GM03348 (cell line): ENCODE data around the gene ASIC2.
"Not testable (repeated sequence)": the region's sequence is repeated elsewhere in the genome, so short reads cannot be mapped to it uniquely, and the experiment has no call there.

Source experiments
- DNase-seq: peaks from one replicate; pipeline ENCODE4 v3.0.0; 2012; ENCODE audit warnings: low spot score

Gene ASIC2

GRCh38 chr17:33019161-33019890 lies 273.8 kb downstream of the ASIC2 start:
- DNase-seq, result no peak

- no peak for DNase-seq
These were observed 275.7 kb downstream of the ASIC2 start for GRCh38 chr17:33017366-33017765.

DNA sequence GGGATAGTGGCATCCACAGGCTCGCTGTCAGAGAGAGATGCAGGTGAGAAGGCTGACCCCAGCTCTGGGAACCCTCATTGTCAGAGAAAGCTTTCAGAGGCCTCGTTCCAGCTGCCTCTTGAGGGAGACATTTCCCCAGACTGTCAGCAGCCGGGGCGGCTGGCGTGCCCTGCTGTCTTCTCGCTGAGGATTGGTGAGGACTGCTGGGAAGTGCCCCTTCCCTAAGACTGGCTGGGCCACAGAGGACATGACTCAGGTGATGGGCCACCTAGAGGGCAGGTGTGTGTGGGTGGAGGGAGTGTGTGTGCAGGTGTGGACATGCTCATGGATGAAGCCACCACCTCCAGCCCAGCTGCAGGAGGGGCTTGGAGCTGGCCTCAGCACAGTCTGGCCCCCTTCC lies 276.2 kb downstream of the ASIC2 start:
- no peak for DNase-seq

DNA sequence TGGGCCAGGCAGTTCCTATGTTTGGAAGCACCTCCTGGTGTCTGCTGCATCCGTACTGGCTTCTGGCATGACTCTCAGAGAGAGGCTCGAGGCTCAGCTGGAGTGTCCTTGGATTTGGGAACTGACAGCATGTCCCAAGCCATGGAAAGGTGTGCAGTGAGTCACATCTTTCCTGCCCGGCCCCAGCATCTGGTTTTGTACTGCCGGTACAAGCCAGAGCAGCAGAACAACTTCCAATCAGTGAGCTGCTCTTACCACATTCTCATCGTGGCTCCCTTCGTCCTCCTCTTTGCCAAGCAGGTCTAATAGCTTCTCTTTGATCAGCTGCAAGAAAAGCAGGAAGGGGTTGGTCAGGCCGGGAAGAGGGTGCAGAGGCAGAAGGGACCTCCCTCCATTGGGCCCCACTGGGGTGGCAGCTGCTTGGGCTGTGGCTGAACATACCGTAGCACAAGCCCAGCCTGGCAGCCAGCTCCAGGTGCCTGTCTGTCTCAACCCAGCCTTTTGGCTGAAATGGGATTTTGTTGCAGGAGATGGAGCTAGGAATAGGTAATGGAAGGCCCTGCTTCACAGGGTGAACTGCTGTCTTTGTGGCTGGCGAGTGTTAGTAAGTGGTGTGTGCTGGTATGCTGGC lies 277.3 kb downstream of the ASIC2 start:
- no peak for DNase-seq

- DNase-seq, result no peak
These were observed 278.3 kb downstream of the ASIC2 start for GRCh38 chr17:33014751-33015150.

DNA sequence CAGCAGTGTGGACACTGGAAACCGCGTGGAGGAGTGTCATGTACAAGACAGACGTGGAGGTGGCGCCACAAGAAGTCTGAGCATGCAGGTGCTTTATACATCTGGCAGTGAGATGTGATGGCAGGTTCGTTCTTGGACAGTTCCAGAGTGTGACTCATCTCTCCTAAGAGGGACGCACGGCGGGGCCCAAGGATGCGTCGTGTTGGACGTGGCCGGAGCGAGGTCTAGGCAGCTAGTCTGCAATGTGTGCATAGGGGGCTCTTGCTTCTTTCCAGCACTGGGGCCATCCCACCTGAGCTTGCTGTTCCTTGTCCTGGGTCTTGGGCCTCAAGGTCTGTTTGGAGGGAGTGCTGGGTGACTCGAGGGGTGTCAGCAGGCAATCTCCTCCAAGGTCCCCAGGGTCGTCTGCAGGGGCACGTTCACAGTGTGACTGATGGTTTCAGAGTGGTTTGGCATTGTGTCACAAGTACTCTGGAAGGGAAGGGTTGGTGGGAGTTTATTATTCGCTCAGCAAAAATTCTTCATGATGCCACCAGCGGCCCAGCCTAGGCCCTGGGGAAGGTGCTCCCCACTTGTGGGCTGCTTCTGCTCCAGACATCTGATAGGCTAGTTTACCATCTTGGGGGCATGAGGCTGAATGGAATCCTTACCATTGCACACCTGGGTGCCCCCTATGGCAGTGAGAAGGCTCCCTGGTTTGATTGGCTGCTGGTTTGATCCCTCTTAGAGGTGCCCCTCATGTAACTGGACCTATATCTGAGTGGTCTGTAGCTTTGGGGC lies 279.3 kb downstream of the ASIC2 start:
- DNase-seq, result no peak

DNA sequence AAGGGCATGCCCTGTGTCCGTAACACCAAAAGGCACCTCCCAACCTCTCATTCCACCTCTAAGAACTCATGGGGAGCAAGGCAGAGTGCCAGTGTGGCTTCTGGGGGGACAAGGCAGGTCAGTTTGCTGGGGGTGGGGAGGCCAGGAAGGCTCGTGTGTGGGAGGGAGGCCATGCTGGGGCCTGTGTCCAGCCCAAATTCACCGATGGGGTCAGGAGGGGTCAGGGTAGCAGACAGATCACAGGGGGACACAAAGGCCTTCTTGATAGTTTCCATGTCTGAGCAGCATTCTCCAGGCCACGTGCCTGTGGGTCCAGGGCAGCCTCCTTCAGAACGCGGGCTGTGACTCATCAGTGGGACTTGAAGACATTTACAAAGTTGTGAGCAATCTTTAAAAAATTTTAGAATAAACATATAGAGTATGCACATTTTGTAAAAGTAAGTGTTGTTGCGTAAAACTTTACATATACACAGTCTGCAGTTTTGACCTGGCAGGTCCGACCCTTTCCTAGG lies 280.5 kb downstream of the ASIC2 start:
- DNase-seq, result peak; percentile 89

DNA sequence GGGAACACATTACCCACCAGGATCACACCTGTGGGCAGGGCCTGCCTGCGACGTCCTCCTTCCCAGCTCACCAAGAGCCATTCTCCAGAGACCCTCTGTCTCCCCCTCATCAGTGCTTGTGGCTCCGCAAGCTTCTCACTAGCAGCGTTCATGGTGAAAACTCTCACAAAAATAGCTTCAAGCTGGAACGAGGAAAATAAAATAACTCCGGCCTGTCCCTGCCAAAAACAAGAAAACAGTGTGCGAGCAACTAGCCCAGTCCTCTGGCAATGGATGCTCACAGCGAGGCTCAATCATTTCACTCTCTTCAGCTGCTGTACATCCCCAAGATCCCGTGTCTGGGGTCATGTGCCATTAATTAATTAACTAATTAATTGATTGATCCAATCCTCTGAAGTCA lies 283.5 kb downstream of the ASIC2 start:
- DNase-seq, result no peak

GRCh38 chr17:33007186-33007585 lies 285.9 kb downstream of the ASIC2 start:
- DNase-seq, result no peak

DNA sequence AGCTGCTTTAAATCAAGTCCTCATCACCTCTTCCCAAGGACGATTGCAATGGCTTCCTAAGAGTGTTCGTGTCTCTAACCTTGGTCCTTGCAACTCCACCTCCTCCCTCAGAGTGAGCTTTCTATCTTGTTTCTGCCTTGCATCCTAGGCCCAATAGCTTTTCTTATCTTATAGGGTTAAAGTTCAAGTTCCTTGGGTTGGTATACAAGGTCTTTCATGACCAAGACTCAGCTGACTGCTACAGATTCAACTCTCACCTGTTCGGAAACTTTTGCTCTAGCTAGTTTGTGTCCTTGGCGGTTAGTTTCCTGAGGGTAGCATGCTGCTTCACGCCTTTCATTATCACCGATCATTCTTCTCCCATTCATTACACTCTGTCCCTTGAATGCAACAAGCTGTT lies 290.8 kb downstream of the ASIC2 start:
- no peak for DNase-seq

GRCh38 chr17:32998887-32999228 lies 294.2 kb downstream of the ASIC2 start:
- DNase-seq, result peak; percentile 77

- peak; percentile 90 for DNase-seq
These were observed 294.8 kb downstream of the ASIC2 start for GRCh38 chr17:32998111-32998886.

DNA sequence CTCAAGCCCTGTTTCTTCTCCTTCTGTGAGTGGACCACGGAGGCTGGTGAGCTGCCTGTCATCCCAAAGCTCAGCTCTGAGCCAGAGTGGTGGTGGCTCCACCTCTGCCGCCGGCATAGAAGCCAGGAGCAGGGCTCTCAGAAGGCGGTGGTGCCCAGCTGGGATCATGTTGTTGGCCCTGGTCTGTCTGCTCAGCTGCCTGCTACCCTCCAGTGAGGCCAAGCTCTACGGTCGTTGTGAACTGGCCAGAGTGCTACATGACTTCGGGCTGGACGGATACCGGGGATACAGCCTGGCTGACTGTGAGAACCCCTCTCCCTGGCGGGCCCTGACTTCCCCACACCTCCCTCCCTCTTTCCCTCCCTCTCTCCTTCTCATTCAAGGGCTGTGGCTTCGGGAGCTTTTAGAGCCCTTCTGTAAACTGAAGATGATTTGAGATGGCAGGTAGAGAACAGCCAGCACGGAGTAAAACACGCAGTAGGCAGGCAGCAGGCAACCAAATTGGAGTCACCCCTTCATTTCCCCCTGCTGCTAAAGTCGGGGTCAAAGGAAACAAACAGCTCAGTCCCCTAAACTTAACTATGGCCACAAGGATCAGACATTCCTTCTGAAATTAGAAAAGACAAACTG lies 297.6 kb downstream of the ASIC2 start:
- DNase-seq, result no peak

DNA sequence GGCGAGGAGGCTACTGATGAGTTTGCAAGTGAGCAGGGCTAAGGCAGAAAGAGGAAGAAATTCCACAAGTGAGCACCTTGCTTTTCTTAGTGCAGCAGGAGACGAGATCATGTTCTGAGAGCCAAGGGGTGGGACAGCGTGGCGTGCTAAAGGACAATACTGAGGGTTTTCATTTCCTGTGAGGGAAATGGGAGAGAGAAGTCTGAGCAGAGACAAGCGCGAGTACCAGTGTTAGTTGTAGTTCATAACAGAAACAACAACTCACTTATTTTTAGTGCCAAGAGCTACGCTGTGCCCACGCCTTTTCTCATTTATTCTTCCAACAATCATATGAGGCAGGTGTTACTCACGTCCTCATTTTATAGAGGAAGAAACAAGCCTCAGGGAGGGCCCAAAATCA lies 299.1 kb downstream of the ASIC2 start:
- no peak for DNase-seq

GRCh38 chr17:32992321-32993033 lies 300.6 kb downstream of the ASIC2 start:
- DNase-seq, result no peak

- no peak for DNase-seq
These were observed 304.5 kb downstream of the ASIC2 start for GRCh38 chr17:32988481-32989101.

GRCh38 chr17:32987868-32988267 lies 305.2 kb downstream of the ASIC2 start:
- DNase-seq, result not testable (repeated sequence)

GRCh38 chr17:32987453-32987805 lies 305.7 kb downstream of the ASIC2 start:
- DNase-seq, result not testable (repeated sequence)

GRCh38 chr17:32985050-32985756 lies 307.9 kb downstream of the ASIC2 start:
- DNase-seq, result no peak

DNA sequence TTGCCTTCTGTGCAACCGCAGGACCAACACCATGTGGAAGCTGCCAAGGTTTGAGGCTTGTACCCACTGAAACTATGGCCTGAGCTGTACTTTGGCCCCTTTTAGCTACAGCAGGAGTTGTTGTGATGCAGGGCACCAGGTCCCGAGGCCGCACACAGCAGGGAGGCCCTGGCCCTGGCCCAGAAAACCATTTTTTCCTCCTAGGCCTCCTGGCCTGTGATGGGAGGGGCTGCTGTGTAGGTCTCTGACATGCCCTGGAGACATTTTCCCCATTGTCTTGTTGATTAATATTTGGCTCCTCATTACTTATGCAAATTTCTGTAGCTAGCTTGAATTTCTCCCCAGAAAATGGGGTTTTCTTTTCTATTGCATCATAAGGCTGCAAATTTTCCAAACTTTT lies 311.5 kb downstream of the ASIC2 start:
- not testable (repeated sequence) for DNase-seq
